A673 (cell line): Measurements from ENCODE around the gene IFNLR1.

Experiments
- EZH2 ChIP-seq: fragments of 200-600 bp; sonication (generic); IDR thresholded peaks from 2 replicates; pipeline ENCODE4 v1.6.1; 2017; ENCODE audit warnings: borderline replicate concordance, low read depth, mild to moderate bottlenecking, mixed read lengths, antibody characterized with exemption, low read length; ENCODE audit not compliant: poor library complexity, severe bottlenecking
- TF ChIP-seq, protein P1 (sequence below): fragments of 300-800, 200-600 bp; sonication (generic); conservative IDR thresholded peaks from 2 replicates; pipeline ENCODE4 v1.5.1; 2017; ENCODE audit warnings: low read depth, mild to moderate bottlenecking, antibody characterized with exemption, low read length, moderate library complexity, mixed read lengths

DNA sequence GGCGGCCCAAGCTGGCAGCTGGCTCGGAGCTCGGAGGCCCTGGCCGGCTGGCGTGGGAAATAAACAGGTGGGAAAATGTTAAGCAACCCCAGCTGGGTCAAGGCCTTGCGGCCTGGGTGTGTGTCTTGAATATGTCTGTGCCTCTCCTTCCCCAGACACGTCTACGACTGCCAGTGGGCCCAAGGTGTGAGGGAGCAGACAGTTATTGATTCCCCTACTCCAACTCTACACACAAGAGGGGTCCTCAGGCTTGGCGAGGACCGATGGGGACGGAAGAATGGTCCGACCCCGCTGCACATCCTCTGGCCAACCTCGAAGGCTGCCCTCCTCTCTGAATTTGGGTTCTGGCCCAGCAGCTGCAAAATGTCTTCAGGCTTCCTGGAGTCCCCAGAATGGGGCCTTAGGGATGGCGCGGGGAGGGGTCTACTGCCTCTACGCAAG, 46.3 kb downstream of the IFNLR1 start:
- TF ChIP-seq, protein P1, sequence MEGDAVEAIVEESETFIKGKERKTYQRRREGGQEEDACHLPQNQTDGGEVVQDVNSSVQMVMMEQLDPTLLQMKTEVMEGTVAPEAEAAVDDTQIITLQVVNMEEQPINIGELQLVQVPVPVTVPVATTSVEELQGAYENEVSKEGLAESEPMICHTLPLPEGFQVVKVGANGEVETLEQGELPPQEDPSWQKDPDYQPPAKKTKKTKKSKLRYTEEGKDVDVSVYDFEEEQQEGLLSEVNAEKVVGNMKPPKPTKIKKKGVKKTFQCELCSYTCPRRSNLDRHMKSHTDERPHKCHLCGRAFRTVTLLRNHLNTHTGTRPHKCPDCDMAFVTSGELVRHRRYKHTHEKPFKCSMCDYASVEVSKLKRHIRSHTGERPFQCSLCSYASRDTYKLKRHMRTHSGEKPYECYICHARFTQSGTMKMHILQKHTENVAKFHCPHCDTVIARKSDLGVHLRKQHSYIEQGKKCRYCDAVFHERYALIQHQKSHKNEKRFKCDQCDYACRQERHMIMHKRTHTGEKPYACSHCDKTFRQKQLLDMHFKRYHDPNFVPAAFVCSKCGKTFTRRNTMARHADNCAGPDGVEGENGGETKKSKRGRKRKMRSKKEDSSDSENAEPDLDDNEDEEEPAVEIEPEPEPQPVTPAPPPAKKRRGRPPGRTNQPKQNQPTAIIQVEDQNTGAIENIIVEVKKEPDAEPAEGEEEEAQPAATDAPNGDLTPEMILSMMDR: no peak
- TF ChIP-seq EZH2: no peak
